CD8-positive, alpha-beta memory T cell (primary cell): ENCODE measurements around the gene NUBPL. TPM values are rescaled to one million over a fixed set of nuclear protein-coding genes. Genes with fewer than 3 reads are reported as not detected.

Experiments
- CTCF ChIA-PET: fragments of 350-600 bp; sonication (Branson Sonifier 250); formaldehyde crosslinking; loops from one replicate; lab custom pipeline; 2021; ENCODE audit warnings: antibody characterized with exemption; lab: Charles Lee
- POLR2A ChIA-PET: fragments of 350-600 bp; sonication (Branson Sonifier 250); formaldehyde crosslinking; loops from one replicate; lab custom pipeline; 2021; ENCODE audit warnings: antibody characterized with exemption; lab: Charles Lee
- DNase-seq, 5 donors: peaks; one replicate each; pipeline versions ENCODE4 v3.0.0 to v3.0.0-alpha.2; 2020 to 2022; ENCODE audit warnings: mixed read lengths in 1 of 5
- H3K27ac ChIP-seq: one replicate; pipeline ENCODE4 v1.7.0; 2013; ENCODE audit warnings: low read depth, mild to moderate bottlenecking, low read length, moderate library complexity
- H3K27me3 ChIP-seq: 2 replicates; pipeline ENCODE4 v1.7.0; 2013; ENCODE audit warnings: low read length, mild to moderate bottlenecking; ENCODE audit not compliant: insufficient read depth, poor library complexity, severe bottlenecking
- H3K36me3 ChIP-seq: 2 replicates; pipeline ENCODE4 v1.7.0; 2013; ENCODE audit warnings: mild to moderate bottlenecking, low read length, moderate library complexity; ENCODE audit not compliant: insufficient read depth
- H3K4me1 ChIP-seq: 2 replicates; pipeline ENCODE4 v1.7.0; 2013; ENCODE audit warnings: mild to moderate bottlenecking, low read length, moderate library complexity; ENCODE audit not compliant: insufficient read depth
- H3K4me3 ChIP-seq: 2 replicates; pipeline ENCODE4 v1.7.0; 2013; ENCODE audit warnings: mild to moderate bottlenecking, low read length
- H3K9me3 ChIP-seq: 2 replicates; pipeline ENCODE4 v1.7.0; 2013; ENCODE audit warnings: mild to moderate bottlenecking, low read length
- H3K27ac Mint-ChIP-seq, 8 donors: one replicate each; pipeline ENCODE4 v1.8.0; 2020 to 2021; ENCODE audit warnings: mixed read lengths in 8 of 8, mild to moderate bottlenecking in 6 of 8, inconsistent platforms in 3 of 8, moderate library complexity in 3 of 8
- H3K27me3 Mint-ChIP-seq, 2 donors: one replicate each; pipeline ENCODE4 v1.8.0; 2020 to 2021; ENCODE audit warnings: mixed read lengths in 2 of 2, mild to moderate bottlenecking in 1 of 2, moderate library complexity in 1 of 2
- H3K36me3 Mint-ChIP-seq, 3 donors: one replicate each; pipeline ENCODE4 v1.8.0; 2020 to 2021; ENCODE audit warnings: mixed read lengths in 3 of 3, inconsistent platforms in 1 of 3, mild to moderate bottlenecking in 1 of 3
- H3K4me1 Mint-ChIP-seq, 3 donors: one replicate each; pipeline ENCODE4 v1.8.0; 2020 to 2021; ENCODE audit warnings: mixed read lengths in 3 of 3, inconsistent platforms in 1 of 3, mild to moderate bottlenecking in 1 of 3
- H3K4me3 Mint-ChIP-seq, 7 donors: one replicate each; pipeline ENCODE4 v1.8.0; 2020 to 2021; ENCODE audit warnings: mixed read lengths in 7 of 7, mild to moderate bottlenecking in 6 of 7, moderate library complexity in 4 of 7, inconsistent platforms in 2 of 7
- H3K9me3 Mint-ChIP-seq, 5 donors: one replicate each; pipeline ENCODE4 v1.8.0; 2020 to 2022; ENCODE audit warnings: mixed read lengths in 5 of 5, mild to moderate bottlenecking in 3 of 5, moderate library complexity in 2 of 5, inconsistent platforms in 1 of 5
- polyA plus RNA-seq: library from polyadenylated mRNA; unstranded; fragments of 300-500 nt; fragmentation: Illumina TruSeq; gene quantifications from one replicate; pipeline ENCODE4 v1.2.3, GENCODE V29; 2021
- total RNA-seq, 2 experiments: library from RNA; stranded (reverse); gene quantifications; one replicate each; pipeline ENCODE4 v1.2.3, GENCODE V29; 2021

NUBPL gene
- total and polyA plus RNA-seq, 3 experiments from 2014 or later: 5.2 to 13.0 (median 10.9) TPM

- H3K4me1 Mint-ChIP-seq: peaks cover 4 to 7% (median 5%) of the 10 kb centered on the region in 3 donors
- ChIA-PET CTCF (no interaction called here), POLR2A (no interaction called here)
- peak overlapping the region in 1 of 8 donors; percentile 6 for H3K27ac Mint-ChIP-seq
- Histone ChIP-seq H3K4me3 (no peak overlapping the region), H3K36me3 (no peaks in the 10 kb centered on the region), H3K27me3 (no peaks in the 10 kb centered on the region), H3K4me1 (no peaks in the 10 kb centered on the region), H3K9me3 (no peaks in the 10 kb centered on the region), H3K27ac (no peak overlapping the region)
- no peak overlapping the region for H3K4me3 Mint-ChIP-seq
- DNase-seq: no peak
- H3K36me3 Mint-ChIP-seq: peaks cover 15 to 78% (median 42%) of the 10 kb centered on the region in 3 donors
- H3K9me3 Mint-ChIP-seq: peaks cover 14 to 43% (median 16%) of the 10 kb centered on the region in 5 donors
- no peaks in the 10 kb centered on the region for H3K27me3 Mint-ChIP-seq
Observed at GRCh38 chr14:31678421-31679249, 117.4 kb downstream of the NUBPL start.

GRCh38 chr14:31682768-31683167 lies 121.6 kb downstream of the NUBPL start:
- H3K36me3 ChIP-seq: no peaks in the 10 kb centered on the region
- CTCF ChIA-PET: no interaction called here
- POLR2A ChIA-PET: no interaction called here
- peaks cover 0 to 3% (median 1%) of the 10 kb centered on the region in 3 donors for H3K4me1 Mint-ChIP-seq
- H3K9me3 ChIP-seq: no peaks in the 10 kb centered on the region
- H3K4me1 ChIP-seq: no peaks in the 10 kb centered on the region
- no peaks in the 10 kb centered on the region for H3K27me3 ChIP-seq
- H3K27me3 Mint-ChIP-seq: peaks cover 0 to 1% of the 10 kb centered on the region in 2 donors
- no peak overlapping the region for H3K4me3 ChIP-seq
- no peak overlapping the region for H3K27ac Mint-ChIP-seq
- no peak overlapping the region for H3K27ac ChIP-seq
- no peak overlapping the region for H3K4me3 Mint-ChIP-seq
- peaks cover 18 to 56% (median 22%) of the 10 kb centered on the region in 5 donors for H3K9me3 Mint-ChIP-seq
- no peak for DNase-seq
- peaks cover 21 to 91% (median 40%) of the 10 kb centered on the region in 3 donors for H3K36me3 Mint-ChIP-seq

GRCh38 chr14:31687726-31688125 lies 126.5 kb downstream of the NUBPL start:
- Mint-ChIP-seq H3K4me3 (no peak overlapping the region), H3K27me3 (peaks cover 0 to 1% of the 10 kb centered on the region in 2 donors), H3K36me3 (peaks cover 17 to 62% (median 25%) of the 10 kb centered on the region in 3 donors), H3K9me3 (peaks cover 7 to 49% (median 15%) of the 10 kb centered on the region in 5 donors), H3K4me1 (peaks cover 4 to 8% (median 4%) of the 10 kb centered on the region in 3 donors), H3K27ac (no peak overlapping the region)
- Histone ChIP-seq H3K9me3 (no peaks in the 10 kb centered on the region), H3K4me3 (no peak overlapping the region), H3K27ac (no peak overlapping the region), H3K36me3 (no peaks in the 10 kb centered on the region), H3K4me1 (no peaks in the 10 kb centered on the region), H3K27me3 (no peaks in the 10 kb centered on the region)
- no peak for DNase-seq
- ChIA-PET CTCF (no interaction called here), POLR2A (no interaction called here)

GRCh38 chr14:31690056-31690455 lies 128.9 kb downstream of the NUBPL start:
- Histone ChIP-seq H3K36me3 (no peaks in the 10 kb centered on the region), H3K4me1 (no peaks in the 10 kb centered on the region), H3K9me3 (no peaks in the 10 kb centered on the region), H3K4me3 (no peak overlapping the region), H3K27me3 (no peaks in the 10 kb centered on the region), H3K27ac (no peak overlapping the region)
- no peak overlapping the region for H3K27ac Mint-ChIP-seq
- H3K36me3 Mint-ChIP-seq: peaks cover 9 to 49% (median 13%) of the 10 kb centered on the region in 3 donors
- H3K4me3 Mint-ChIP-seq: no peak overlapping the region
- DNase-seq: no peak
- H3K4me1 Mint-ChIP-seq: peaks cover 4 to 8% (median 4%) of the 10 kb centered on the region in 3 donors
- CTCF ChIA-PET: no interaction called here
- peaks cover 0 to 31% (median 7%) of the 10 kb centered on the region in 5 donors for H3K9me3 Mint-ChIP-seq
- POLR2A ChIA-PET: no interaction called here
- H3K27me3 Mint-ChIP-seq: no peaks in the 10 kb centered on the region

GRCh38 chr14:31692376-31692781 lies 131.2 kb downstream of the NUBPL start:
- Mint-ChIP-seq H3K4me3 (no peak overlapping the region), H3K4me1 (peaks cover 4 to 8% (median 4%) of the 10 kb centered on the region in 3 donors), H3K27me3 (no peaks in the 10 kb centered on the region), H3K27ac (no peak overlapping the region), H3K36me3 (peaks cover 11 to 34% (median 13%) of the 10 kb centered on the region in 3 donors), H3K9me3 (peaks cover 0 to 21% (median 3%) of the 10 kb centered on the region in 5 donors)
- ChIA-PET CTCF (no interaction called here), POLR2A (no interaction called here)
- Histone ChIP-seq H3K4me3 (no peak overlapping the region), H3K9me3 (no peaks in the 10 kb centered on the region), H3K36me3 (no peaks in the 10 kb centered on the region), H3K27ac (no peak overlapping the region), H3K4me1 (no peaks in the 10 kb centered on the region), H3K27me3 (no peaks in the 10 kb centered on the region)
- no peak for DNase-seq

- no peak overlapping the region for H3K4me3 Mint-ChIP-seq
- H3K4me3 ChIP-seq: no peak overlapping the region
- peaks cover 0 to 13% (median 3%) of the 10 kb centered on the region in 5 donors for H3K9me3 Mint-ChIP-seq
- H3K27ac Mint-ChIP-seq: no peak overlapping the region
- H3K9me3 ChIP-seq: no peaks in the 10 kb centered on the region
- ChIA-PET POLR2A (no interaction called here), CTCF (no interaction called here)
- no peaks in the 10 kb centered on the region for H3K36me3 ChIP-seq
- DNase-seq: no peak
- H3K4me1 ChIP-seq: no peaks in the 10 kb centered on the region
- H3K27me3 Mint-ChIP-seq: no peaks in the 10 kb centered on the region
- H3K4me1 Mint-ChIP-seq: peaks cover 0 to 3% (median 1%) of the 10 kb centered on the region in 3 donors
- peaks cover 7 to 29% (median 14%) of the 10 kb centered on the region in 3 donors for H3K36me3 Mint-ChIP-seq
- no peak overlapping the region for H3K27ac ChIP-seq
- H3K27me3 ChIP-seq: no peaks in the 10 kb centered on the region
Observed at GRCh38 chr14:31696378-31696777, 135.2 kb downstream of the NUBPL start.

- Mint-ChIP-seq H3K27ac (no peak overlapping the region), H3K9me3 (peaks cover 4 to 41% (median 12%) of the 10 kb centered on the region in 5 donors), H3K4me1 (no peaks in the 10 kb centered on the region), H3K27me3 (no peaks in the 10 kb centered on the region), H3K4me3 (no peak overlapping the region), H3K36me3 (peaks cover 24 to 56% (median 43%) of the 10 kb centered on the region in 3 donors)
- ChIA-PET CTCF (no interaction called here), POLR2A (no interaction called here)
- Histone ChIP-seq H3K4me3 (no peak overlapping the region), H3K27me3 (no peaks in the 10 kb centered on the region), H3K27ac (no peak overlapping the region), H3K4me1 (no peaks in the 10 kb centered on the region), H3K9me3 (peaks cover 9% of the 10 kb centered on the region), H3K36me3 (no peaks in the 10 kb centered on the region)
- no peak for DNase-seq
Observed at GRCh38 chr14:31699809-31700208, 138.6 kb downstream of the NUBPL start.

GRCh38 chr14:31700282-31701074 lies 139.3 kb downstream of the NUBPL start:
- Histone ChIP-seq H3K27ac (no peak overlapping the region), H3K4me1 (no peaks in the 10 kb centered on the region), H3K36me3 (no peaks in the 10 kb centered on the region), H3K4me3 (no peak overlapping the region), H3K9me3 (peaks cover 9% of the 10 kb centered on the region), H3K27me3 (no peaks in the 10 kb centered on the region)
- ChIA-PET POLR2A (no interaction called here), CTCF (no interaction called here)
- Mint-ChIP-seq H3K4me3 (no peak overlapping the region), H3K4me1 (no peaks in the 10 kb centered on the region), H3K36me3 (peaks cover 27 to 62% (median 50%) of the 10 kb centered on the region in 3 donors), H3K9me3 (peaks cover 7 to 44% (median 15%) of the 10 kb centered on the region in 5 donors), H3K27ac (no peak overlapping the region), H3K27me3 (no peaks in the 10 kb centered on the region)
- no peak for DNase-seq
